Right hindlimb (tissue), 1 donor: ENCODE results near the gene RNF187.
"Not testable (repeated sequence)": the region's sequence is repeated elsewhere in the genome, so short reads cannot be mapped to it uniquely, and the experiment has no call there.

ENCODE experiments used
- DNase-seq: peaks from one replicate; pipeline ENCODE4 v3.0.0-alpha.2; 2018

The RNF187 gene

DNA sequence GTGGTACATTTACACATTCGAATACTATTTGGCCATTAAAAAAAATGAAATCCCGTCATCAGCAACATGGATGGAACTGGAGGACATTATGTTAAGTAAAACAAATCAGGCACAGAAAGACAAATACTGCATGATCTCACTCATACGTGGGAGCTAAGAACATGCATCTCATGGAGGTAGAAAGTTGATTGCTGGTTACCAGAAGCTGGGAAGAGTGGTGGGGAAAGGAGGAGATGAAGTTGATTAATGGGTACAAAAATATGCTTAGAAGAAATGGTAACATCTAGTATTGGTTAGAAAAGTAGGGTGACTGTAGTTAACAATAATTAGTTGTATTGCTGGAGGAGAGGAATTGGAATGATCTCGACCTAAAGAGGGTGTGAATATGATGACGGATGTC, 24.6 kb upstream of the RNF187 start:
- DNase-seq: no peak

- DNase-seq: no peak
These were observed 24.1 kb upstream of the RNF187 start for GRCh38 chr1:228463009-228463558.

DNA sequence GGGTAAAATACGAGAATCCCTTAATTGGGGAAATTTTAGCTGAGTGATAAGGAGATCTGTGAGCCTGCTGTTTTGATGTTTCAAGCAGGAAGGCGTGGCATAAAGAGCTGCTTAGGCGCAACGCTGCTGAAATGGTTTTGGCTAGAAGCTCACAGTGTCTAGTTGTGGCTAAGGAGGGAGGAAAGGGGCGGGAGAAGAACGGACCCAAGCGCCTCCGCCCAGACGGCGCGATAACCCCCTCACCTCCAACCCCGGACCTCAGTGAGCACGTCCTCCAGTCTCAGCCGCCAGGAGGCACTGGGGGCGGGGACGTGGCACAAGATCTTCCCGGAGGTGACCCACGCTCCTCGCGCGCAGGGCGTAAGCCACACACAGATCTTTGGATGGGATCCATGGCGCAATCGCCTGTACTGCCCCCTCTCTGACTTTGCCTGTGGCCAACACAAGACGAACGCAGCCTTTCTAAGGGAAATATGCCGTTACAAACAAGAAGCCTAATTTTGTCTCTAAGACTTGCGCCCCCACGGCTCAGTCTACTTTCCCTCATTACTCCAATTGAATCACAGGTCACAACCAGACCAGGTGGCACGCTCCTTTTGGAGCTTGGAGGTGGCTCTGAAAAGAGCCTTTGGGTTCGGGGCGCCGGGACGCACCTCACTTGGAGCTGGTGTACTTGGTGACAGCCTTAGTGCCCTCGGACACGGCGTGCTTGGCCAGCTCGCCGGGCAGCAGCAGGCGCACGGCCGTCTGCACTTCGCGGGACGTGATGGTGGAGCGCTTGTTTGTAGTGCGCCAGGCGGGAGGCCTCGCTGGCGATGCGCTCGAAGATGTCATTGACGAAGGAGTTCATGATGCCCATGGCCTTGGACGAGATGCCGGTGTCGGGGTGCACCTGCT, 23.4 kb upstream of the RNF187 start:
- no peak for DNase-seq

- peak; percentile 84 for DNase-seq
These were observed 22.6 kb upstream of the RNF187 start for GRCh38 chr1:228464487-228464983.

DNA sequence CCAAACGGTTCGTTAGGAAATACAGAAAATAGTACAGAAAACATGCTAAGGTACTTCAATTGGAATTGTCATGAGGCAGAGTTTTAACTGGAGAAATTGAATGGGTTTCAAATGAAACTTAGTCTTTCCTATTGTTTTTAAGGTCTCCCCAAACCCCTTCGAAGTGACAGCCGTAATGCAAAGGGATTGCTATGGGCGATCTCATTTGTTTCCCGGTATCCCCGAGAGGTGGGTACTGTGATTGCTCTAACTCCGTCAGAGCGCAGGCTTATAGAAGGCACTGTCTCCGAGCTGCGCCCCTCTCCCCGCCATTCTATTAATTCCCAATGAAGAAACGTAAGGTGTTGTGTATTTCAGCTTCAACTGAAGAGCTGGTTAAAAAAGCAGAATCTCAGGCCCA, 22.0 kb upstream of the RNF187 start:
- no peak for DNase-seq

GRCh38 chr1:228465571-228466146, 21.5 kb upstream of the RNF187 start:
- no peak for DNase-seq

- DNase-seq: not testable (repeated sequence)
These were observed 19.0 kb upstream of the RNF187 start for GRCh38 chr1:228468188-228468587.

- no peak for DNase-seq
These were observed 17.6 kb upstream of the RNF187 start for GRCh38 chr1:228469413-228470162.

GRCh38 chr1:228471154-228471761, 15.9 kb upstream of the RNF187 start:
- DNase-seq: no peak

DNA sequence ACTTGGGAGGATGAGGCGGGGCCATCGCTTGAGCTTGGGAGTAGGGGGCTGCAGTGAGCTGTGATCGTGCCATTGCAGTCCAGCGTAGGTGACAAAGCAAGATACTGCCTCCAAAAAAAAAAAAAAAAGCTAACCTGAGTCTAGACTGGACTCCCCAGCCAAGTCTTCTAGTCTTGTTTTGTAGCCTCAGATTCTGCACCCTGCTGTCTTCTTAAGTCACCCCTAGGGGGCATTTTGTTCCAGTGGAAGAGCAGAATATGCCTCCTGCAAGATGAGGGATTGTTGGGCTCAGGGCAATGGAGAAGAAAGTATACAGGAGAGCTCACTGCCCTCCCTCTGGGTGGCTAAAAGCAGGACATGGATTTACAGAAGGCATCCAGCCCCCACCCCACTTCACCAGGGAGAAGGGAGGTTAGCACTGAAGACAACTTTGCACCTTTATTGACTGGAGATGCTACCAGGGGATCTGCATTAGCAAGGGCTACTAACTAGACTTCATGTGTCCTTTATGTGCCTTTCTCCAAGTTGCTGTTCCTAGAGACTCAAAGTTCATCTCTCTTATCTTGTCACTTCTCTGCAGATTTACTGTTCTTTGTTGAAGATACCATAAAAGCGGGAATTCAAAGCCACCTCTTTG, 15.3 kb upstream of the RNF187 start:
- DNase-seq: no peak

DNA sequence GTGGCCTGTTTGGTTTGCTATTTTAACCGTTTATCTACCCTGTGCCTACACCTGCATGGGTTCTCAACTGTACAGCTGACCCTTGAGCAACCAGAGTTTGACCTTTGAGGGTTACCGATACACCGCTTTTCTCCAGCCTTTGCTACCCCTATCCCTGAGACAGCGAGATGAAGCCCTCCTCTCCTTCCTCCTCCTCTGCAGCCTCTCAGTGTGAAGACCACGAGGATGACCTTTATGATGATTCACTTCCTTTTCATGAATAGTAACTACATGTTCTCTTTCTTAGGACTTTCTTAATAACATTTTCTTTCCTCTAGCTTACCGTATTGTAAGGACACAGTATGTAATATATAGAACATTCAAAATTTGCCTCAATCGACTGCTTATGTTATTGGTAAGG, 14.5 kb upstream of the RNF187 start:
- no peak for DNase-seq

- DNase-seq: no peak
These were observed 12.7 kb upstream of the RNF187 start for GRCh38 chr1:228474507-228474906.

GRCh38 chr1:228475812-228476211, 11.4 kb upstream of the RNF187 start:
- no peak for DNase-seq

GRCh38 chr1:228477263-228477662, 9.9 kb upstream of the RNF187 start:
- DNase-seq: no peak

GRCh38 chr1:228478326-228478725, 8.9 kb upstream of the RNF187 start:
- DNase-seq: no peak

GRCh38 chr1:228478912-228479711, 8.1 kb upstream of the RNF187 start:
- DNase-seq: no peak

GRCh38 chr1:228483789-228484188, 3.4 kb upstream of the RNF187 start:
- no peak for DNase-seq

GRCh38 chr1:228486596-228487335, 416 bp upstream of the RNF187 start:
- peak; percentile 95 for DNase-seq

DNA sequence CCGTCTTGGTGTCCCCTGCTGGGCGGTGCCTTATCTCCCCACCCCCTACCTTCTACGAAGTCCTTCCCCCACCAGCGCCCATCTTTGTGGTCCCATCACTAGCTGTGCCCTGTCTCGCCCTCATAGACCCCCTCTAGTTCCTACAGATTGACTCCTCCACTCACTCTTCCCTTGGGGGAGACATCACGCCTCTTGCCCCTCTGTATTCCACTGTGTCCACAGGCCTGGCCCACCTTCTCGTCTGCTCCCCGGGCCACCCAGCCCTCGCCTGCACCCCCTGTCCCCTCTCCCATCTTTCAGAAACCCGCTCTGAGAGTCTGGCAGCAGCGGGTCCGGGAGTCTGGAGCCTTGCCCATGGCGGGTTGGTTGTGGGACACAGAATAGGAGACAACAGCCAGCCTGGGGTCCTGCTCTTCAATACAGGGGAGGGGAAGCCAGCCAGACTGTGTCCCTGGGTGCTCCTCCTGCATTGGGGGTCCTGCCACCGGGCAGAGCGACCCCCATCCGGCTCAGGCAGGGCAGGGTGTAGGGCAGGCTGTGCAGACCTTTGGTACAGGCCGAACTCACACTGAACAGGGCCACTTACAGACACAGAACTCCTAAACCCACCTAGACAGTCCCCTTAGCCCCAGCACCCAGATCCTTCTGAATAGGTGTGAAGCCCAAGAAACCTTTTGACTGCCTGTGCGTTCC, 1.1 kb downstream of the RNF187 start:
- no peak for DNase-seq
